ENCODE measurements around the gene SPATA20.

The SPATA20 gene

GRCh38 chr17:50560931-50561745, 14.2 kb downstream of the SPATA20 start:
- DNase-seq, result no peak

GRCh38 chr17:50561746-50562141, 14.8 kb downstream of the SPATA20 start:
- no peak for DNase-seq

GRCh38 chr17:50562242-50563091, 15.5 kb downstream of the SPATA20 start:
- no peak for DNase-seq

GRCh38 chr17:50563092-50563511, 16.1 kb downstream of the SPATA20 start:
- no peak for DNase-seq

GRCh38 chr17:50564916-50565315, 17.9 kb downstream of the SPATA20 start:
- peak in 1 of 2 donors; percentile 35 for DNase-seq

GRCh38 chr17:50565402-50566350, 18.7 kb downstream of the SPATA20 start:
- peak; percentile 19 to 32 for DNase-seq

GRCh38 chr17:50566886-50567285, 19.9 kb downstream of the SPATA20 start:
- DNase-seq, result no peak

GRCh38 chr17:50568659-50569058, 21.7 kb downstream of the SPATA20 start:
- DNase-seq, result no peak

GRCh38 chr17:50569592-50569991, 22.6 kb downstream of the SPATA20 start:
- no peak for DNase-seq

- DNase-seq, result no peak
These were observed 23.1 kb downstream of the SPATA20 start for GRCh38 chr17:50570032-50570431.

- no peak for DNase-seq
These were observed 23.6 kb downstream of the SPATA20 start for GRCh38 chr17:50570528-50570927.

GRCh38 chr17:50571681-50572080, 24.7 kb downstream of the SPATA20 start:
- no peak for DNase-seq

- DNase-seq, result no peak
These were observed 25.6 kb downstream of the SPATA20 start for GRCh38 chr17:50572541-50572940.

GRCh38 chr17:50573866-50574611, 27.1 kb downstream of the SPATA20 start:
- DNase-seq, result no peak

GRCh38 chr17:50575581-50576210, 28.7 kb downstream of the SPATA20 start:
- no peak for DNase-seq

GRCh38 chr17:50576864-50577263, 29.9 kb downstream of the SPATA20 start:
- DNase-seq, result no peak

GRCh38 chr17:50577451-50577954, 30.5 kb downstream of the SPATA20 start:
- DNase-seq, result no peak

GRCh38 chr17:50578173-50578572, 31.2 kb downstream of the SPATA20 start:
- DNase-seq, result no peak

- DNase-seq, result no peak
These were observed 32.4 kb downstream of the SPATA20 start for GRCh38 chr17:50579399-50579798.

- no peak for DNase-seq
These were observed 33.7 kb downstream of the SPATA20 start for GRCh38 chr17:50580646-50581045.

- no peak for DNase-seq
These were observed 34.3 kb downstream of the SPATA20 start for GRCh38 chr17:50581316-50581715.

Measured in CD4-positive, alpha-beta T cell treated with Interleukin-1 beta for 1 hour (primary cell).